Erythroblast (primary cell): ENCODE results near the gene FSHR.

ENCODE experiments used
- DNase-seq, 2 experiments: peaks; one replicate each; lab custom pipeline; 2025; lab: John Stamatoyannopoulos, UW
- GATA1 ChIP-seq: IDR thresholded peaks from 2 replicates; pipeline ENCODE4 v1.6.1; 2011; ENCODE audit warnings: low read depth, mild to moderate bottlenecking, control low read depth, low read length, moderate library complexity
- POLR2A ChIP-seq: IDR thresholded peaks from 2 replicates; pipeline ENCODE4 v1.6.1; 2011; ENCODE audit warnings: mild to moderate bottlenecking, low read length

The FSHR gene

DNA sequence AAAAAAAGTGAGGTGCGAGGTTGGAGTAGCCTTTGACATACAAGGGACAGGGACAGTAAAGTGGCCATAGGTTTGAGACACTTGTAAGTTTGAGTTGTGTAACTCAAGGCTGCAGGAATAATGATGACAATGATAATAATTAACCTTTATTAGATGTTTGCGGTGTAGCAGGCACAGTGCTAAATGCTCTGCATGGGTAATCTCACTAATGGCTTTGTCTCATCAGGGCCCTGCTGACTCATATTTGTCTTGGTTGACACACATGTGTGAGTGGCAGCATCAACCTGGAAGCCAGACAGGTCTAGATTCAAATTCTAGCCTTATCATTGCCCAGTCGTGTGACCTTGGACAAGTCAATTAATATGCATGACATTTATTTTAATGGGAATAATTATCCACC is 126.2 kb downstream of the FSHR start:
- no peak for DNase-seq
- no peak for TF ChIP-seq GATA1
- TF ChIP-seq POLR2A = no peak

DNA sequence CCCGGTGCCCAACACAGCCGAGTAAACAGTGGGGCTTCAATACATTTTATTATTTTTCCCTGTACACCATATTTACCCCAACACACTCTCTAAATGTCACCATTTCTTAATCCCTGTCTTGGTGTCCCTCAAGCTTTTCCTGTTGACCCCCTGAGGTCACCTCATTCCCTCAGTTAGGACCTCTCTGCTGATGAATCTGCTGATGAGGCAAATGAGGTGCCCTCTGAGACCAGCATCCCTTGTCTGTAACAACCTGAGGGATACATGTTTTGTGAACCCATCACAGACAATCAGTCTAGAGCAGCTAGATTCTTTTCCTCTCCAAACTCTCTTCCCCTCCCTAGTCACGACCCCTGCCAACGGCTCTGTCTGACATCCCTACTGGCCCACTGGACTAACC is 127.6 kb downstream of the FSHR start:
- TF ChIP-seq GATA1 (no peak), POLR2A (no peak)

DNA sequence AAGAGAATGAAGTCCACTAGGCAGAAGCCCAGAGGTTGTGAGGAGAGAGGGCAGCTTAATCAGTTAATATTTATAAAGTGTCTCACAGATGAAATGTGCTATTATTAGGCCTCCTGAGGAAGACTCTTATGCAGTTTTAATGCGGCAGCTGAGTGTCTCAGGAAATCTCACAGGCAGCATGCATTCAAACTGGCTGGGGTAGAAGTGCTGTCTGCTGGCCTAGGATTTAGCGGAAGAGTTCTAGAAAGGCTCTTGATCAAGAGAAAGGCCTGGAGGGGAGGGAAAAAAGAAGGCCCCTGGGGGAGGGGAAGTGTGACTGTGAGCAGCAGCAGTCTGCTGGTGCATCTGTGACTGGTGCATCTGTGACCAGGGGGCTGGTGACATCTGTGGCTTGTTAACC is 133.0 kb downstream of the FSHR start:
- no peak for DNase-seq
- no peak for TF ChIP-seq GATA1
- TF ChIP-seq POLR2A = no peak

More for the DNA sequence above, 127.6 kb downstream of the FSHR start:
- no peak for DNase-seq

DNA sequence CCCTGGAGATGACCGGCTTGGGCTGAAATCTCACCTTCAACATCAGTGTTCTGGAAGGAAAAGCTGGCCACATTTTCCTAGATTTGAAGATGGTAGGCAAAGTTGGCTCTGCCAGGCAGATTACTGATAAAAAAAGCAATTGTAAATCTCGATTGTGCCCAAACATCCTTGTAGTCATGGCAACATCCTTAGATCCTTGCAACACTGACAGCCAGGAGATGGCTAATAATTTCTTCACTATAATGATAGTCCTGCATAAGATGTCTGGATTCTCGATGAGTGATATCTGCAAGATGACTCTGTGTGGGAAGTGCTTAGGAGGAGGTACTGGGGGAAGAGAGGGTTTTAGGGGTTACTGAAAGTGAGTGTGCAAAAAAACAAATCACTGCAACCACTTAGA is 149.1 kb downstream of the FSHR start:
- DNase-seq = no peak
- TF ChIP-seq GATA1 (no peak), POLR2A (no peak)

DNA sequence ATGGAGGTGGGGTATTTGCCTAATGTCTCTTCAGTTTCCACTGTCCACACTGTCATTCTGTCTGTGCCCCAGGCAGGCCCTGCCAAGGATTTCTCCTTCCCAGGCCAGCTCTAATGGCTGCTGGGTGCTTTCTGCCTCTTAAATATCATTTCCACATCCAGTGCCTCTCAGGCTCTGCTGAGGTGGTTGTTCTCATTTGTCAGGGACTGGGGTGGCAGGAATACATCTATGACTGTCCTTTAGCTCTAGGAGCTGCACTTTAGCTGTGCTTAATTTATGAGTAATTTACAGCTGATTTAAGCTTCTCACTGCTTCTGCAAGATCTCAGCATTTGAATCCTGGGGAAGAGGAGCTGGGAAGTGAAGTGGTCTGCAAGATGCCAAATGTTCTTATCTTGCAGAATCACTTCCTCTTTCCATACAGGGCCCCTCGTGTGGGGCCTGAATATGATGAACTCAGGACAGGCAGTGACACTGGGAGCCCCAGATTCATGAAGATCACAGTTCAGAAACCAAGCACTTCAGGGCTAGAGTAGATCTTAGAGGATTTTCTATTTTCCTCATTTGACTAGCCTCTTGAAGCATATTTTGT is 150.2 kb downstream of the FSHR start:
- no peak for DNase-seq
- TF ChIP-seq GATA1 = no peak

DNA sequence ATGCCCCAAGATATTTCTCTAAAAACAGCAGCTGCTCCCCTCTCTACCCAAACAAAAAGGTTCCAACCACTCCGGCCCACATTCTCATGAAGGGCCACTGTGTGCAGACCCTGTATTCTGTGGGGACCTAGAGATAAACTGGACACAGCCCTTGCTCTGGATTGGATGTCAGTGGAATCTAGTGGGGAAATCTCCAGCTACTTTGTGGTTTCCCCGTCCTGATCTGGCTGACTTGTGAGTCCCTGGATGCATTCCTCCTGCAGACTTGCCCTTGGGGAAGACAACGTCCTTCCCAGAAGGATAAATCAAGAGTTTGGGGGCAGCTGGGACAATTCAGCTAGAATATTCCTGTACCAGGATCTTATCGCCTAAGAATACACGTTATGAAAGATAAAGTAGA is 151.1 kb downstream of the FSHR start:
- no peak for TF ChIP-seq POLR2A
- TF ChIP-seq GATA1 = no peak
- no peak for DNase-seq

DNA sequence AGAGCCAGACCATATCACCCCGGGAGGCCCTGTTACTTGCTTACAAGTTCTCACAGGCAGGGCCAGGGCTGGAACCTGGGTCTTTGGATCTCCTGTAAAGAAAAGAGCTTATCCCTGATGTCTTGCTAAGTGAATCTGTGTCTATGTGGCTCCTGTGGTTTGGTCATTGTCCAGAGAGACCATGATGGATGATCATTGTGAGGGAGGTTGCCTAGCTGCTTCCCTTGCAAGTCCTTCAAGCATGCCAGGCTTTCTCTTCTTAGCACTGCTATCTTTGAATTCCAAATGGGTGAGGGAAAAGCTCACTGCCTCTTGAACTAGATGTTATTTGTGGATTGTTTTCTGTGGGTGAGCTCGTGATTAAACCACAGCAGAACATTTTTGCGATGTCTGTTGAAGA is 151.6 kb downstream of the FSHR start:
- DNase-seq = no peak
- no peak for TF ChIP-seq POLR2A
- TF ChIP-seq GATA1 = no peak

DNA sequence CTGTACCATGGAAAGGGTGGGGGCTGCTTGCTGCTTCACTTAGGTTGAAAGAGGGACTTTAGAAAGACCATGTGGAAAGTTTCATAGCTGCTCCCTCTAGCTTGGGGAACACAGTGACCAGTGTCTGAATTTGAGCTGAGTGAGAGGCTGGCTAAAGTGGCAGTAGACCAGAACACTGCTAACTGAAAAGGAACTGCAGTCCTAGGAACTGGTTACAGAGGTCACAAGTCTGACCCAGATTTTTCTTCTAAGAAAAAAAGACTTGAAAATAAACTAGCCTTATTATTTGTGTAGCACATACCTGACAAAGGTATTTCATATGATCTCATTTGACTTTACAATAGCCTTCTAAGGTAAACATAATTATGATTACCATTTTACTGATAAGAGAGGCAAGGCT is 153.6 kb downstream of the FSHR start:
- DNase-seq = no peak
- no peak for TF ChIP-seq POLR2A
- TF ChIP-seq GATA1 = no peak

DNA sequence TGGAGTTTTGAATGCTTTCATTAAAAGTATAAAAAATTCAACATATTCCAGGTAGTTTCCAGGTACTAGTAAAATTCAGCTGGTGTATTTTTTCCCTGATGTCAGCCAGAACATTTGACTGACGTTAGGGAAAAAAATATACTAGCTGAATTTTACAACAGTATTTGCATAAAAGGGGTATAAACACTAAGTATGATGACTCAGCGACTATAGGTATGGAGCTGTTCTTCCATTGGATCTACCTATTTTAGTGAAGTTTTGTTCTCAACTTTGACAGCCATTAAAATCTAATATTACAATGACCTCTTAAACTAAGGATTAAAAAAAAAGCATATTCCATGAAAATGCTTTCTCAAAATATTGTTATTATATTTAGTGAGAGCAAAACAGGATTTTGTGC is 155.9 kb downstream of the FSHR start:
- no peak for DNase-seq
- TF ChIP-seq POLR2A = no peak
- no peak for TF ChIP-seq GATA1

DNA sequence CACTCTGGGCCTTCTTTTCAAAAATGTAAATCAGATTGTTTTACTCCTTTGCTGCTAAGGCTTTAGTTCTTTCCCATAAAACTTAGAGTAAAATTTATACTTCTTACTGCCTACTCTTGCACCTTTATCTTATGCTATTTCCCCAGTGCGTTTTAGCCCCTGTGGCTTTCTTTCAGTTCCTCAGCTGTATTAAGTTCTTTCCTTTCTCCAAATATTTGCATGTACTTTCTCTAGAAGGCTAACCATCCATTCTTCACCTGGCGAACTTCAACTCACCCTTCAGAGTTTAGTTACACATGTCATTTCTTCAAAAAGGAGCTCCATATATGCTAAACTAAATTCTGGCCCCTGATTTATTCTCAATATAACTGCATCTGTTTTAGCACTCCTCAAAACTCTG is 160.7 kb downstream of the FSHR start:
- TF ChIP-seq GATA1 (no peak), POLR2A (no peak)
- no peak for DNase-seq

DNA sequence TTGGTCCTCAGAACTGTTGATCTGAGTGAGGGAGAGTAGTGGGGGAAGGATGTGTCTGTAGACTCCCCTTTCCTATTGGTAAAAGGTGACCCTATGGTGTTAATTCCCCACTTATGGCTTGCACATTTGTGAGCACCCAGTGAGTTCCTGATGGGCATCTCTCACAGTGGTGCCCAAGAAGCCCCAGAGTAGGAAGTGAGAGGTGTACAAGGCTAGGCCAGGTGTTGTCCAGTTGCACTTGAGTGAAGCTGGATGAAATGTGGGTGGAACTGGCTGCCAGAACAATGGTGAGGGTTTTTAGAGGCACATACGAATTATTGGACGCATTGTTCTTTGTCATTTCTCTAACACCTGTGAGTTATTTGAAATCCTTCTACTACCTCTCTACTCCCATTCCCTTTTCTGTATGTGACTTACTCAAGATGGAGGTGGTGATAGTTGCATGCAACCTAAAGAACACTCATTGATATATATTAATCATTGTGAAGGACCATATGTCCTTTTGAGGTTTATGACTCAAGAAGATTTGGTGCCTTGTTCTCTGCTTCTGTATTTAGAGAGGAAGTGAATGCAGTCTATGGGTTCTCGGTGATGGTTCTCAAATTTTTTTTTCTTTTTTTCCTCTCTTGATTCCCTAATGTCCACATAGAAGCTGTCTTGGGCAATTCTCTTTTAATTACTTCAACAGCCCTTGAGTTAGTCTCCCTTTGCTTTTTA is 162.7 kb downstream of the FSHR start:
- DNase-seq = no peak
- TF ChIP-seq GATA1 = no peak

DNA sequence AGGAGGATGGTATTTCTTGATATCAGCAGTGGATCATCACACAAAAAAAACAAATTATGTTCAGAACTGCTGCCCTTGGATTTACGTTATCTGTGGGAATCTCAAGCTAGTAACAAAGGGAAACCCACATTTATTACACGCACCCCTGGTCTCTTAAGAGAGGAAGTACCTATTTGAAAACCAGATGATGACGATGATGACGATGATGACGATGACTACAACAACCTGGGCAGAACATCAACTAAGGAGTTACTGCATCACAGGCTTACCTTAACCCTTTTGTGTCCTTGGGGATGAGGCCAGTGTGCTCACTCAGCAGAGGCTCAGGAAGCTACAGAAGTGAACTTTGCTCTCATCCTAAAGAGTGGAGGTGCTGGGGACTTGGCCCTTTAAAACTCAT is 169.4 kb downstream of the FSHR start:
- TF ChIP-seq GATA1 (no peak), POLR2A (no peak)
- no peak for DNase-seq

DNA sequence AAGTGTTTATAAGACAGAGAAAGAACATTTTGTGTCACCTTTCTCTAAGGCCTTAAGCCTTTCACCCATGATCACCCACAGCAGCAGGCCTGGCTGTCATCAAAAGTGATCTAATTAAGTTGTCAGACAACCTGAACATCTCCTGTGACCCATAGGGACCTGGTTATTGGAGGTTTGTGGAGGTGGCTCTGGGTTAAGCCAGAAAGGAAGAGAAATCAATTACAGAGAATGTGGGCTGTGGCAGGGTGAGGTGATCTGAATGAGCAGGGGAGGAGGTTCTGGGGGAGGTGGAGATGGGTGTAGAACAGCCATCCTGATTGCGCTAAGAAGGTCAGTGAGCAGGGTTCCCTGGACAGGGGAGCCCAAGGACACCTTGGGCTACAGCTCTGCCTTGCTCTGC is 170.8 kb downstream of the FSHR start:
- DNase-seq = no peak
- TF ChIP-seq POLR2A = no peak
- TF ChIP-seq GATA1 = no peak

DNA sequence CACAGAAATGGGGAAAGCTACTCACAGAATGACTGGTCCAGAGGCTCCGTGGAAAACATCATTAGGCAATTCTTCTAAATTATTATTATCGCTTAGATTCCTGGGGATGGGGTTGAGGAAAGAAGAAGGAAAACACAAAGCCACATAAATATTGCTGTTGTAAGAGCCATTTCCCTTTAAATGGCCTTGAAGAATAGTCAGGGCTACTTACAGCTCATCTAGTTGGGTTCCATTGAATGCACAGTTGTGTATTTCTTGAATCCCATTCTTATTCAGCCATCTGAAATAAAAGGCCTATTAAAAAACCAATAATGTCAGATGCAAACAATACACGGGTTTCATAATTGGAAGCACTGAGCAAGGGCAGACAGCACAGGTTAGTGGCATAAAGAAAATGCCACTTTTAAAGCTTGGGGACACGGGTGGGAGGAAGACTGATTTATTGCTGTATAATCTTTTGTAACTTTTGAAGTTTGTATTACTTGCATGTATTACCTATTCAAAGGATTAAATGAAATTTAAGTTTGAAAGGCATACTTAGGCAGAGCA is 171.4 kb downstream of the FSHR start:
- no peak for DNase-seq
- no peak for TF ChIP-seq POLR2A
- TF ChIP-seq GATA1 = no peak

DNA sequence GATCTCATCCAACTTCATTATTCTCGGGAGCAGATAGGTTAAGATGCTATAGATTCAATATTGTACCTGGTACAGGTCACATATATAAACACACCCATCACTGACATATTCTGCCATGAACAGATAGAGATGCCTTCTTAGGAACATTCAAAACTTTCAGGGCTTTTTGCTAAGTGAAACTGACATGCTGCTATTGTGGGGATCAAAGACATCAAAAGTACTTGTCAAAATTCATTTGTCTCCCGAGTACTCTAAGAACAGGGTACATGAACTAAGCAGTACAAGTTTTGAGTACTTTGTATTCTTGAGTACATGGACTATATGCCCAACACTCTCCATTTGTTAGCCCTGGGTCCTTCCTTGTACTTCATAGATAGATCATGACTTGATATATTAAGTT is 173.5 kb downstream of the FSHR start:
- TF ChIP-seq GATA1 (no peak), POLR2A (no peak)
- DNase-seq = no peak
